A549 (cell line): ENCODE measurements around the gene VASH2. TPM values are rescaled to one million over a fixed set of nuclear protein-coding genes. Genes with fewer than 3 reads are reported as not detected.

Experiments
- ATAC-seq, 2 experiments: fragments of 200-7000 bp in 1 of 2; fragments of >200 bp in 1 of 2; cut with Nextera tagmentation in 1 of 2; cut with Tn5 transposase in 1 of 2; 3 replicates each; pipeline versions ENCODE4 v1.8.0 to v1.9.1; 2018 to 2020; ENCODE audit warnings: mild to moderate bottlenecking in 1 of 2, moderate library complexity in 1 of 2
- CTCF ChIA-PET: fragments of 300-600 bp; sonication (Branson Sonifier 250); formaldehyde crosslinking; extraction: SDS; loops from one replicate; lab custom pipeline; 2021; ENCODE audit warnings: antibody characterized with exemption, inconsistent platforms; lab: Yijun Ruan, JAX
- POLR2A ChIA-PET: fragments of 350-600 bp; formaldehyde crosslinking; extraction: SDS; loops from one replicate; lab custom pipeline; 2021; ENCODE audit warnings: antibody characterized with exemption, inconsistent platforms; lab: Yijun Ruan, JAX
- DNase-seq, 2 experiments: peaks; one replicate each; pipeline versions ENCODE4 v3.0.0 to v3.0.0-alpha.2; 2011 to 2016; ENCODE audit warnings: low read depth in 1 of 2, low spot score in 1 of 2
- FAIRE-seq: peaks from 2 replicates; lab custom pipeline; 2011; peaks lifted over from hg19 to GRCh38; lab: Jason Lieb, UNC
- H3K27ac ChIP-seq, 2 experiments: fragments of >200 bp; sonication (Bioruptor Twin); formaldehyde crosslinking; 3 replicates each; pipeline ENCODE4 v1.5.1; 2016 to 2017
- H3K4me1 ChIP-seq: fragments of >200 bp; sonication (Bioruptor Twin); formaldehyde crosslinking; 3 replicates; pipeline ENCODE4 v1.6.1; 2016
- H3K4me2 ChIP-seq: fragments of >200 bp; sonication (Bioruptor Twin); formaldehyde crosslinking; 3 replicates; pipeline ENCODE4 v1.6.1; 2016
- H3K4me3 ChIP-seq: fragments of >200 bp; sonication (Bioruptor Twin); formaldehyde crosslinking; 3 replicates; pipeline ENCODE4 v1.5.1; 2016
- H3K9me3 ChIP-seq: fragments of >200 bp; sonication (Bioruptor Twin); formaldehyde crosslinking; 3 replicates; pipeline ENCODE4 v1.6.1; 2016
- CBX8 ChIP-seq: fragments of 200-600 bp; sonication (generic); IDR thresholded peaks from 2 replicates; pipeline ENCODE4 v1.6.1; 2016
- CEBPB ChIP-seq, 2 experiments: fragments of >200 bp in 1 of 2; sonication (Bioruptor Twin) in 1 of 2; formaldehyde crosslinking in 1 of 2; IDR thresholded peaks; 2 replicates each; pipeline ENCODE4 v1.6.1; 2012 to 2016
- CTCF ChIP-seq: fragments of >200 bp; sonication (Bioruptor Twin); formaldehyde crosslinking; IDR thresholded peaks from 3 replicates; pipeline ENCODE4 v1.5.1; 2016
- E2F6 ChIP-seq: IDR thresholded peaks from 2 replicates; pipeline ENCODE4 v1.6.1; 2012; ENCODE audit warnings: low read depth, borderline replicate concordance
- EP300 ChIP-seq, 2 experiments: fragments of >200 bp; sonication (Bioruptor Twin); formaldehyde crosslinking; IDR thresholded peaks; 2 replicates in 1 of 2; 3 replicates in 1 of 2; pipeline ENCODE4 v1.6.1; 2016 to 2017
- FOSB ChIP-seq: fragments of 250-450 bp; sonication (Bioruptor Pico); IDR thresholded peaks from 2 replicates; pipeline ENCODE4 v1.5.0; 2020; ENCODE audit warnings: mild to moderate bottlenecking, moderate library complexity
- FOXS1 ChIP-seq: fragments of 250-450 bp; sonication (Bioruptor Pico); IDR thresholded peaks from 2 replicates; pipeline ENCODE4 v1.5.0; 2020; ENCODE audit warnings: mild to moderate bottlenecking, moderate library complexity
- GATA3 ChIP-seq: IDR thresholded peaks from 2 replicates; pipeline ENCODE4 v1.6.1; 2012; ENCODE audit warnings: borderline replicate concordance
- HDAC2 ChIP-seq: fragments of 200-600 bp; sonication (generic); IDR thresholded peaks from 2 replicates; pipeline ENCODE4 v1.6.1; 2016
- HOXB13 ChIP-seq: fragments of 250-450 bp; sonication (Bioruptor Pico); IDR thresholded peaks from 2 replicates; pipeline ENCODE4 v1.5.0; 2020; ENCODE audit warnings: low read depth, mild to moderate bottlenecking, moderate library complexity
- HOXB5 ChIP-seq: fragments of 250-450 bp; sonication (Bioruptor Pico); IDR thresholded peaks from 2 replicates; pipeline ENCODE4 v1.5.0; 2020; ENCODE audit warnings: mild to moderate bottlenecking, moderate library complexity
- MAX ChIP-seq: IDR thresholded peaks from 2 replicates; pipeline ENCODE4 v1.6.1; 2012
- MAZ ChIP-seq: fragments of 150-350 bp; IDR thresholded peaks from 2 replicates; pipeline ENCODE4 v1.6.1; 2014; ENCODE audit warnings: antibody characterized with exemption, low read depth, low read length, borderline replicate concordance
- NFE2L2 ChIP-seq: fragments of 150-350 bp; conservative IDR thresholded peaks from 2 replicates; pipeline ENCODE4 v1.6.1; 2014; ENCODE audit warnings: low read length
- POLR2A ChIP-seq: IDR thresholded peaks from 2 replicates; pipeline ENCODE4 v1.6.1; 2012; ENCODE audit warnings: mild to moderate bottlenecking, low read length
- REST ChIP-seq: fragments of 200-600 bp; sonication (generic); IDR thresholded peaks from 2 replicates; pipeline ENCODE4 v1.6.1; 2016; ENCODE audit warnings: antibody characterized with exemption, mild to moderate bottlenecking, moderate library complexity
- SREBF2 ChIP-seq: fragments of 450-650 bp; IDR thresholded peaks from 2 replicates; pipeline ENCODE4 v1.6.1; 2014; ENCODE audit warnings: mild to moderate bottlenecking, moderate library complexity
- TP53 ChIP-seq: fragments of 250-450 bp; sonication (Bioruptor Pico); IDR thresholded peaks from 2 replicates; pipeline ENCODE4 v1.5.0; 2021; ENCODE audit warnings: mild to moderate bottlenecking, moderate library complexity
- USF2 ChIP-seq: fragments of 450-650 bp; IDR thresholded peaks from 2 replicates; pipeline ENCODE4 v1.6.1; 2014; ENCODE audit warnings: antibody characterized with exemption
- ZNF302 ChIP-seq: fragments of 250-450 bp; sonication (Bioruptor Pico); IDR thresholded peaks from 2 replicates; pipeline ENCODE4 v1.9.0; 2021; ENCODE audit warnings: inconsistent platforms, mild to moderate bottlenecking, moderate library complexity
- WGBS: methylation state at CpG from one replicate; pipeline ENCODE4 v1.1.6; 2017; ENCODE audit errors: missing lambda C conversion rate; 5-methylcytosine and 5-hydroxymethylcytosine counted together
- polyA plus RNA-seq, 4 experiments: library from polyadenylated mRNA; depleted of rRNA in 3 of 4; stranded (reverse); fragments of >200 nt; fragmentation: RNase III in 1 of 4; extraction: RNeasy Plus Mini Kit Qiagen cat#74134 plus additional on column Dnase treatment in 1 of 4; gene quantifications; 2 replicates in 3 of 4; 3 replicates in 1 of 4; pipeline ENCODE4 v1.2.3, GENCODE V29; 2011 to 2017

The VASH2 gene
- polyA plus RNA-seq, 2 of the 4 experiments (the other 2 are of a cell fraction) = 3.4 to 4.7 TPM

- Histone ChIP-seq H3K4me1 (peaks cover 39% of the 10 kb centered on the region), H3K27ac (no peak overlapping the region), H3K9me3 (no peaks in the 10 kb centered on the region), H3K4me2 (no peak overlapping the region), H3K4me3 (no peak overlapping the region)
- DNase-seq = no peak
- 74% methylated on average over 3 of the region's 3 CpGs for WGBS
- FAIRE-seq = no peak
- ChIA-PET CTCF (interaction anchor here (4.1 kb wide), 1 partner anchor 11 kb away, joined by 32 read pairs; no protein-coding TSS in a partner anchor), POLR2A (no interaction called here)
- TF ChIP-seq CBX8 (no peak), E2F6 (no peak), POLR2A (no peak), EP300 (IDR thresholded peaks at IDR 0.05) (no peak), HOXB13 (CRISPR knock-in tag) (no peak), REST (no peak), CTCF (no peak), ZNF302 (CRISPR knock-in tag) (no peak), HOXB5 (CRISPR knock-in tag) (no peak)
- ATAC-seq = no peak
Observed at GRCh38 chr1:212983482-212983881, 33.1 kb downstream of the VASH2 start.

GRCh38 chr1:212984522-212985291 is 34.4 kb downstream of the VASH2 start:
- DNase-seq (no peak), FAIRE-seq (no peak), ATAC-seq (no peak)
- Histone ChIP-seq H3K9me3 (no peaks in the 10 kb centered on the region), H3K4me1 (peaks cover 45% of the 10 kb centered on the region), H3K4me2 (no peak overlapping the region), H3K4me3 (no peak overlapping the region), H3K27ac (no peak overlapping the region)
- CTCF ChIA-PET = interaction anchor here (0.8 to 4.1 kb wide), 5 partner anchors 10 to 320 kb away, joined by 3 to 32 read pairs (median 3); no protein-coding TSS in a partner anchor
- POLR2A ChIA-PET = no interaction called here
- WGBS = 90% methylated on average over 6 of the region's 6 CpGs
- TF ChIP-seq NFE2L2 (no peak), USF2 (no peak), FOSB (CRISPR knock-in tag) (no peak), SREBF2 (no peak), MAX (no peak), GATA3 (no peak), CEBPB (IDR thresholded peaks at IDR 0.05) (no peak), CTCF (no peak), HOXB5 (CRISPR knock-in tag) (no peak), FOXS1 (CRISPR knock-in tag) (no peak), TP53 (CRISPR knock-in tag) (no peak), HDAC2 (no peak), MAZ (no peak)
